Ascending aorta (tissue), 2 donors: ENCODE results near the gene KAZN. TPM values are rescaled to one million over a fixed set of nuclear protein-coding genes. Genes with fewer than 3 reads are reported as not detected.

Source experiments
- DNase-seq, 2 donors: peaks; one replicate each; pipeline ENCODE4 v3.0.0-alpha.2; 2019; ENCODE audit warnings: low spot score in 2 of 2
- H3K27ac ChIP-seq, 2 donors: fragments of 200-600 bp; sonication (generic); one replicate each; pipeline ENCODE4 v1.5.1; 2016 to 2017; ENCODE audit warnings: mild to moderate bottlenecking in 1 of 2
- H3K27me3 ChIP-seq: fragments of 200-600 bp; sonication (generic); one replicate; pipeline ENCODE4 v1.5.1; 2017
- H3K36me3 ChIP-seq, 2 donors: fragments of 200-600 bp; sonication (generic); one replicate each; pipeline ENCODE4 v1.5.1; 2016
- H3K4me1 ChIP-seq, 2 donors: fragments of 200-600 bp; sonication (generic); one replicate each; pipeline ENCODE4 v1.5.1; 2016 to 2017; ENCODE audit warnings: mild to moderate bottlenecking in 1 of 2
- H3K4me3 ChIP-seq, 2 donors: fragments of 200-600 bp; sonication (generic); one replicate each; pipeline ENCODE4 v1.5.1; 2016 to 2017; ENCODE audit warnings: mild to moderate bottlenecking in 1 of 2
- H3K9me3 ChIP-seq, 2 donors: fragments of 200-600 bp; sonication (generic); one replicate each; pipeline ENCODE4 v1.5.1; 2016
- intact Hi-C: fragments of 100-400 bp; cut with DNase I; formaldehyde crosslinking; loops from one replicate; pipeline ENCODE4 v1.15.1; 2023
- total RNA-seq: library from RNA; depleted of rRNA; stranded (reverse); fragments of >200 nt; gene quantifications from one replicate; pipeline ENCODE4 v1.1.0, GENCODE V29; 2016
- TF ChIP-seq, protein P1 (sequence below), 3 experiments: fragments of 200-600 bp in 2 of 3; fragments of 450-650 bp in 1 of 3; sonication (generic) in 2 of 3; IDR thresholded peaks; one replicate each; pipeline ENCODE4 v1.5.1; 2016 to 2019; ENCODE audit warnings: antibody characterized with exemption in 3 of 3, mild to moderate bottlenecking in 1 of 3, moderate library complexity in 1 of 3

Gene KAZN
- total RNA-seq, 1 donor from 2014 or later, result 58.5 TPM

DNA sequence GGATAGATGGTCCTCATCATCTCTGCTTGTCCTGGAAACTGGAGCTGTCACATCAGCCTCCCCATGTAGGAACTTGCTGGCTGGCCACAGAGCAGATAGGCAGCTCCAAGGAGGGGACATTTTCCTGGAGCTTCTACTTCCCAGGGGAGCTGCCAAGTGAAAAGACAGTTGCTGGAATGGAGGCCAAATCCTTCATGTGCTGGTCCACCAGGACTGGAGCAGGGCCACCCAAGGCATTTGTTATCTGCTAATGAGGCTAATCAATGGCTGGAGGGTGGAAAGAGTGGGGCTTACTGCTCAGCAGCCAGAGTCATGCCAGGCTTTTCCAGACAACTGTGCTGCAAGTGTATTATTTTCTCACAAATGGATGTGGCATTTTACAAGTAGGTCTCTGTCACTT lies 22.5 kb downstream of the KAZN start:
- H3K27ac ChIP-seq, result no peak overlapping the region
- no peaks in the 10 kb centered on the region for H3K4me1 ChIP-seq
- no peak for DNase-seq
- TF ChIP-seq, protein P1, sequence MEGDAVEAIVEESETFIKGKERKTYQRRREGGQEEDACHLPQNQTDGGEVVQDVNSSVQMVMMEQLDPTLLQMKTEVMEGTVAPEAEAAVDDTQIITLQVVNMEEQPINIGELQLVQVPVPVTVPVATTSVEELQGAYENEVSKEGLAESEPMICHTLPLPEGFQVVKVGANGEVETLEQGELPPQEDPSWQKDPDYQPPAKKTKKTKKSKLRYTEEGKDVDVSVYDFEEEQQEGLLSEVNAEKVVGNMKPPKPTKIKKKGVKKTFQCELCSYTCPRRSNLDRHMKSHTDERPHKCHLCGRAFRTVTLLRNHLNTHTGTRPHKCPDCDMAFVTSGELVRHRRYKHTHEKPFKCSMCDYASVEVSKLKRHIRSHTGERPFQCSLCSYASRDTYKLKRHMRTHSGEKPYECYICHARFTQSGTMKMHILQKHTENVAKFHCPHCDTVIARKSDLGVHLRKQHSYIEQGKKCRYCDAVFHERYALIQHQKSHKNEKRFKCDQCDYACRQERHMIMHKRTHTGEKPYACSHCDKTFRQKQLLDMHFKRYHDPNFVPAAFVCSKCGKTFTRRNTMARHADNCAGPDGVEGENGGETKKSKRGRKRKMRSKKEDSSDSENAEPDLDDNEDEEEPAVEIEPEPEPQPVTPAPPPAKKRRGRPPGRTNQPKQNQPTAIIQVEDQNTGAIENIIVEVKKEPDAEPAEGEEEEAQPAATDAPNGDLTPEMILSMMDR (IDR thresholded peaks at IDR 0.05), result no peak
- no peaks in the 10 kb centered on the region for H3K36me3 ChIP-seq
- no peak overlapping the region for H3K4me3 ChIP-seq
- H3K9me3 ChIP-seq, result no peaks in the 10 kb centered on the region
- no peaks in the 10 kb centered on the region for H3K27me3 ChIP-seq
- intact Hi-C loops, result no loop called here

DNA sequence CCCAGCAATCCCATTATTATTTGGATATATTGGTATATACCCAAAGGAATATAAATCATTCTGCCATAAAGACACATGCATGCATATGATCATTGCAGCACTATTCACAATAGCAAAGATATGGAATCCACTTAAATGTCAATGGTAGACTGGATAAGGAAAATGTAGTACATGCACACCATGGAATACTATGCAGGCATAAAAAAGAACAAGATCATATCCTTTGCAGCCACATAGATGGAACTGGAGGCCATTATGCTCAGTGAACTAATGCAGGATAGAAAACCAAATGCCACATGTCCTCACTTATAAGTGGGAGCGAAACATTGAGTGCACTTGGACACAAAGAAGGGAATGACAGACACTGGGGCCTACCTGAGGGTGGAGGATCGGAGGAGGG lies 24.6 kb downstream of the KAZN start:
- no peak overlapping the region for H3K4me3 ChIP-seq
- H3K4me1 ChIP-seq, result no peaks in the 10 kb centered on the region
- intact Hi-C loops, result no loop called here
- no peak overlapping the region for H3K27ac ChIP-seq
- H3K9me3 ChIP-seq, result no peaks in the 10 kb centered on the region
- TF ChIP-seq, protein P1 (IDR thresholded peaks at IDR 0.05), result no peak
- no peak for DNase-seq
- no peaks in the 10 kb centered on the region for H3K27me3 ChIP-seq
- H3K36me3 ChIP-seq, result no peaks in the 10 kb centered on the region

- Histone ChIP-seq H3K27me3 (no peaks in the 10 kb centered on the region), H3K4me3 (no peak overlapping the region), H3K4me1 (no peaks in the 10 kb centered on the region), H3K9me3 (no peaks in the 10 kb centered on the region), H3K27ac (no peak overlapping the region), H3K36me3 (no peaks in the 10 kb centered on the region)
- no peak for DNase-seq
- intact Hi-C loops, result no loop called here
- TF ChIP-seq, protein P1 (IDR thresholded peaks at IDR 0.05), result no peak
Observed at GRCh38 chr1:14624941-14625340, 26.5 kb downstream of the KAZN start.

- Histone ChIP-seq H3K27me3 (no peaks in the 10 kb centered on the region), H3K9me3 (no peaks in the 10 kb centered on the region), H3K36me3 (no peaks in the 10 kb centered on the region), H3K4me3 (no peak overlapping the region), H3K4me1 (no peaks in the 10 kb centered on the region), H3K27ac (no peak overlapping the region)
- intact Hi-C loops, result no loop called here
- DNase-seq, result no peak
- TF ChIP-seq, protein P1 (IDR thresholded peaks at IDR 0.05), result no peak
Observed at GRCh38 chr1:14625572-14625971, 27.1 kb downstream of the KAZN start.

DNA sequence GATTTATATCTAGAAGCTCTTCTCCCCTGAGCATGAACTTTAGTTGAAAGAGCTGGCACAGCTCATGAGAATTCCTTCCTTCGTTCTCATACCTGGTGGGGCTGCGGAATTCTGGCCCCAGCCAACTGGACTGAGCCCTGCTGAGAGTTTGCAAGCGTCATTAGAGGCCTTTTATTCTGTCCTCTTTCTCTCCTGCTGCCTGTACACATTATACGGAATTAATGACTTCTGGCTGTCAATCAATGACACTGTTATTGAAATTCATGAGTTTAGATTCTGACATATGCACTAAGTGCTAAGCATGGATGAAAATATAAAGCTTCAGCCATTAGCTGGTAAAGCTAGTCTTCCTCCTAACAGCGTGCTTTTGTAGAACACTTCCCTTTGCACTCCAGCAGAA lies 27.5 kb downstream of the KAZN start:
- Histone ChIP-seq H3K4me3 (no peak overlapping the region), H3K27me3 (no peaks in the 10 kb centered on the region), H3K9me3 (no peaks in the 10 kb centered on the region), H3K36me3 (no peaks in the 10 kb centered on the region), H3K4me1 (no peaks in the 10 kb centered on the region), H3K27ac (no peak overlapping the region)
- intact Hi-C loops, result no loop called here
- no peak for DNase-seq
- TF ChIP-seq, protein P1 (IDR thresholded peaks at IDR 0.05), result no peak
